ENCODE data around the gene P2RX4.

P2RX4 gene

DNA sequence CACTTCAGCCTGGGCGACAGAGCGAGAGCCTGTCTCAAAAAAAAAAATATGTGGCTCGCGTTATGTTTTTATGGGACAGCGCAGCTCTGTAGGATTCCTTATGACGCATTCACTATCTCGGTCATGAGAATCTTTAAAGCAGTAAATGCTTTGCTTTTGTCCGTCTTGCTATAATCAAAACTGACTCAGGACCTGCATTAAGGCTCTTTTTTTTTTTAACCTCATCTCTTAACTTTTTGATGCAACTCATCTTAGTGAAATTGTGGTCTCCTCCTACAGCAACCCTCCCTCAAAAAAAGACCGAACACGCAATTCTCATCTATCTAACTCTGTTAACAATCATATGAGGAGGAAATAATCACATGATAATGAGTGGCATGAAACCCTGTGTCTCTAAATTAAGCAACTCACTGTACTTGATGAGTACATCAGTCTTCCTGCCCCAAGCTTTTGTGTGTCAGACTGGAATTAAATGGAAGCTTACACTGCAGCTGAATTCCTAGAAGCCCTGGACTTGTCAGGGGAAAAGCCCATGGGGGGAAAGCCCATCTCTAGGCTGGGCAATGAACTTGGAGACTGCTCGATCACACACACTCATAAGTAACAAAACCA is 4.3 kb downstream of the P2RX4 start:
- no peak overlapping the region for H3K4me3 ChIP-seq (ENCODE audit: low read depth, low read length)
- no peak overlapping the region for H3K27ac ChIP-seq
- no peaks in the 10 kb centered on the region for H3K9me3 ChIP-seq (ENCODE audit: severe bottlenecking)
- DNase-seq = no peak
- H3K27me3 ChIP-seq (ENCODE audit: insufficient read depth, low read depth, severe bottlenecking) = no peaks in the 10 kb centered on the region
- TF ChIP-seq, protein P1, sequence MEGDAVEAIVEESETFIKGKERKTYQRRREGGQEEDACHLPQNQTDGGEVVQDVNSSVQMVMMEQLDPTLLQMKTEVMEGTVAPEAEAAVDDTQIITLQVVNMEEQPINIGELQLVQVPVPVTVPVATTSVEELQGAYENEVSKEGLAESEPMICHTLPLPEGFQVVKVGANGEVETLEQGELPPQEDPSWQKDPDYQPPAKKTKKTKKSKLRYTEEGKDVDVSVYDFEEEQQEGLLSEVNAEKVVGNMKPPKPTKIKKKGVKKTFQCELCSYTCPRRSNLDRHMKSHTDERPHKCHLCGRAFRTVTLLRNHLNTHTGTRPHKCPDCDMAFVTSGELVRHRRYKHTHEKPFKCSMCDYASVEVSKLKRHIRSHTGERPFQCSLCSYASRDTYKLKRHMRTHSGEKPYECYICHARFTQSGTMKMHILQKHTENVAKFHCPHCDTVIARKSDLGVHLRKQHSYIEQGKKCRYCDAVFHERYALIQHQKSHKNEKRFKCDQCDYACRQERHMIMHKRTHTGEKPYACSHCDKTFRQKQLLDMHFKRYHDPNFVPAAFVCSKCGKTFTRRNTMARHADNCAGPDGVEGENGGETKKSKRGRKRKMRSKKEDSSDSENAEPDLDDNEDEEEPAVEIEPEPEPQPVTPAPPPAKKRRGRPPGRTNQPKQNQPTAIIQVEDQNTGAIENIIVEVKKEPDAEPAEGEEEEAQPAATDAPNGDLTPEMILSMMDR (IDR thresholded peaks at IDR 0.05; ENCODE audit: low read depth, low read length) = no peak
- H3K36me3 ChIP-seq = no peaks in the 10 kb centered on the region

DNA sequence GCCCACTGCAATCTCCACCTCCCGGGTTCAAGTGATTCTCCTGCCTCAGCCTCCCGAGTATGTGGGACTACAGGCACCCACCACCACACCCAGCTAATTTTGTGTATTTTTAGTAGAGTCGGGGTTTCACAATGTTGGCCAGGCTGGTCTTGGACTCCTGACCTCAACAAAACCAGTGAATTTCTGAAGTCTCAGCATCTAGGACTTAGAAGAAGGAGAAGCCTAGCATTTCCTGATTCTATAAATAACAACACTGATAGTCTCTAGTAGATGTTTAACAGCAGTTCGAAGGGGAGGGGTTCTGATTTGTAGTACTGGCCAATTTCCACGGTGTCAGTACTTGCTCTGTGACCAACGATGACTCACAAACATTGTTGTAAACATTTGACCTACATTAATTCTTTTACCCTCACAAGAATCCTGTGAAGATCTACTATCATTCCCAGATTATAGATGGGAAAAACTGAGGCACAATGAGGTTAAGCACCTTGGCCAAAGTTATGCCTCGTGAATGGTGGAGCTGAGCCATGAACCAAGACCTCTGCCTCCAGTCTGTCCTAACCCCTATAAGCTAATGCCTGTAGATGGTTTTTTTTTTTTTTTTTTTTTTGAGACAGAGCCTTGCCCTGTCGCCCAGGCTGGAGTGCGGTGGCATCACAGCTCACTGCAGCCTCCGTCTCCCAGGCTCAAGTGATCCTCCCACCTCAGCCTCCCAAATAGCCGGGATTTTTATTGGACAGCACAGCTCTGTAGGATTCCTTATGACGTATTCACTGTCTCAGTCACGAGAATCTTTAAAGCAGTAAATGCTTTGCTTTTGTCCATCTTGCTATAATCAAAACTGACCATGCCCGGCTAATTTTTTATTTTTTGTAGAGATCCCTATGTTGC is 5.2 kb downstream of the P2RX4 start:
- TF ChIP-seq, protein P1 (IDR thresholded peaks at IDR 0.05; ENCODE audit: low read depth, low read length) = no peak
- H3K4me3 ChIP-seq (ENCODE audit: low read depth, low read length) = no peak overlapping the region
- H3K9me3 ChIP-seq (ENCODE audit: severe bottlenecking) = no peaks in the 10 kb centered on the region
- H3K36me3 ChIP-seq = no peaks in the 10 kb centered on the region
- DNase-seq = no peak
- no peak overlapping the region for H3K27ac ChIP-seq
- H3K27me3 ChIP-seq (ENCODE audit: insufficient read depth, low read depth, severe bottlenecking) = no peaks in the 10 kb centered on the region

DNA sequence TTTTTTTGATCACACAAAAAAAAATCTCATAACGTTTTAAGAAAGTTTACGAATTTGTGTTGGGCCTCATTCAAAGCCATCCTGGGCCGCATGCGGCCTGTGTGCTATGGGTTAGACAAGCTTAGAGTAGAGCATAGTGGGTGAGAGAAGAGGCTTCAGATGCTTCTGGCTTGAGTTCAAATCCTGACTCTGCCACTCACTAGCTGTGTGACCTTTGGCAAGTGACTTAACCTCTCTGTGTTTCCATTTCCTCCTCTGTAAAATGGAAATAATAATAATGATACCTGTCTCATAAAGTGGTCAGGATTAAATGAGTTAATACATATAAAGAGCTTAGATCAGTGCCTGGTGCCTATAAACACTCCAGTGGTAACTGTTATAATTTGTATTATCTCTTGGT is 6.2 kb downstream of the P2RX4 start:
- Histone ChIP-seq H3K4me3 (ENCODE audit: low read depth, low read length) (no peak overlapping the region), H3K27me3 (ENCODE audit: insufficient read depth, low read depth, severe bottlenecking) (no peaks in the 10 kb centered on the region), H3K36me3 (no peaks in the 10 kb centered on the region), H3K9me3 (ENCODE audit: severe bottlenecking) (no peaks in the 10 kb centered on the region), H3K27ac (no peak overlapping the region)
- DNase-seq = no peak
- TF ChIP-seq, protein P1 (IDR thresholded peaks at IDR 0.05; ENCODE audit: low read depth, low read length) = no peak

DNA sequence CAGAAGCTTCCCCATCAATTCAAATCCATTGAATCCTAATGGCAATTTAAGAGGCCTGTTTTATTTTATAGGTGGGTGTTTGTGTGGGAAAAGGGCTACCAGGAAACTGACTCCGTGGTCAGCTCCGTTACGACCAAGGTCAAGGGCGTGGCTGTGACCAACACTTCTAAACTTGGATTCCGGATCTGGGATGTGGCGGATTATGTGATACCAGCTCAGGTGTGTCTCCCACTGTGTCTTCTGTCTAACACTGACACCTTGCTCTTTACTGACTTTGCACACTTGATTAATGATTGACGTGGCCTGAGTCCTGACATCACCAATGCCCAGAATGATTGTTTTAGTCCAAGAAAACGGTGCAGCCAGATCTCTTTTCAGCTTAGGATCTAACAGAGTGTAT is 7.1 kb downstream of the P2RX4 start:
- no peak for DNase-seq
- no peaks in the 10 kb centered on the region for H3K27me3 ChIP-seq (ENCODE audit: insufficient read depth, low read depth, severe bottlenecking)
- no peaks in the 10 kb centered on the region for H3K9me3 ChIP-seq (ENCODE audit: severe bottlenecking)
- no peak overlapping the region for H3K27ac ChIP-seq
- H3K4me3 ChIP-seq (ENCODE audit: low read depth, low read length) = no peak overlapping the region
- no peaks in the 10 kb centered on the region for H3K36me3 ChIP-seq
- TF ChIP-seq, protein P1 (IDR thresholded peaks at IDR 0.05; ENCODE audit: low read depth, low read length) = no peak

DNA sequence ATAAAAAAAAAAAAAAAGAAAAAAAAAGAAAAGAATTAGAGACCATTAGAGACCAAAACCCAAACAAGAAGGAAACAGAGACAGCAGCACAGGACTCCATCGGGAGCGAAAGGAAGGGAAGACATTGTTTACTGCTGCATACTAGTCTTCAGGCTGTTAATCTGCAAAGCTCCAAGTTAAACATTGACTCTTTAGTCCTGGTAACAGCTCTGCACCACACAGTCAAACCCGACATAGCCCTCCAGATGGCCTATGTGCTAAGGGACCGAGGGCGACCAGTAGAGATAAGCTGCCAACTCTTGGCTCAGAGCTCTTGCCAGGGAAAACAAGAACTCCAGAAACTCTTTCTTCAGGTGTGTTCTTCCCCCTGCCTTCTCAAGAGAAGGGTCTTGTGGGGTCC is 7.8 kb downstream of the P2RX4 start:
- TF ChIP-seq, protein P1 (IDR thresholded peaks at IDR 0.05; ENCODE audit: low read depth, low read length) = no peak
- Histone ChIP-seq H3K9me3 (ENCODE audit: severe bottlenecking) (no peaks in the 10 kb centered on the region), H3K4me3 (ENCODE audit: low read depth, low read length) (no peak overlapping the region), H3K27me3 (ENCODE audit: insufficient read depth, low read depth, severe bottlenecking) (no peaks in the 10 kb centered on the region), H3K36me3 (no peaks in the 10 kb centered on the region), H3K27ac (no peak overlapping the region)
- DNase-seq = no peak

Measured in WERI-Rb-1 (cell line).